Spleen (tissue), 7 donors: ENCODE data around the gene MED13L.
A peak's percentile ranks its signal among the peaks of the same experiment; 100 is the strongest.

ENCODE experiments used
- POLR2A ChIP-seq, 3 donors: fragments of 450-650 bp; IDR thresholded peaks; one replicate each; pipeline ENCODE4 v1.5.1; 2017; ENCODE audit warnings: antibody characterized with exemption in 3 of 3, mild to moderate bottlenecking in 1 of 3
- TF ChIP-seq, protein P1 (sequence below), 11 experiments: fragments of 200-600 bp in 7 of 11; fragments of 450-650 bp in 4 of 11; sonication (generic) in 4 of 11; IDR thresholded peaks in 8 of 11; conservative IDR thresholded peaks in 3 of 11; 1 replicate in 7 of 11; 2 replicates in 4 of 11; pipeline versions ENCODE4 v1.4.0 to v1.8.0; 2016 to 2021; ENCODE audit warnings: antibody characterized with exemption in 11 of 11, inconsistent platforms in 4 of 11, mild to moderate bottlenecking in 1 of 11
- donor health status: DM: no; HTN: no; CAD: no; lungs with moderate emphysema.
- donor health status: DM: no; HTN: no; CAD: no.
- donor health status: DM: no; HTN: no; CAD: no.

DNA sequence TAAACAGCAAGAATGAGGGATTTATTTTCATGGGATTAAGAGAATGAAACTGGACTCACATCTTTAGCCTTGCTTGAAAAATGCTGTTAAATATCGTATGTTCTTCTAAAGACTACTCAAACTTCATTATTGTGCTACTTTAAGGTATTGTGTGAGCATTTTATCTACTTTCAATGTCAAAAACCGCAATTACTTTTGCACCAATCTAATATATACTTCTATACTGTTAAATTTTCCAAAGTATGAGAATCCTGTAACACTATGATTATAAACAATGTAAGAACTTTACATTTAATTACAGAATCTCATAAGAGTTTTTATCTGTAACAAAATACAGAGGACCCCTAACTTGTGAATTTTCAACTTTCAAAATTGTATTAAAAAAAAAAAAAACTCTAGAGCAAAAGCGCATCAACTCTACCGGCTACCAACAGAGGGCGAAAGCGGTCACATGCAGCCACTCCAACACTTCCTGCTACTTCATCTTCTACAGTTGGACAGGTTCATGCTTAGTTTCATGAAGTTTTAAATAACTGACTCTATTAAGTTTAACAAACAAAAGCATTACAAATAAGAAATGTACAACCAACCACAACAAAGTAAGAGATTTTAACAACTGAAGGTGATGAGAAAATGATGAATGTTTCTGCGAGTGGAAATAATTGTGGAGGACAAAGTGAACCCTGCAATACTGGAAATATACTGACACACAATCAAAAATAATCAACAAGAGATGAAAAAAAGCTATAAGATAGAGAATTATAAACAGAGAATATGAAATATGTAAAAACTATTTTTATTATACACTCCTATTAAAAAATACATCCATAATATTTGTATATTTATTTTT lies 210.9 kb downstream of the MED13L start:
- no peak for TF ChIP-seq POLR2A (IDR thresholded peaks at IDR 0.05)
- TF ChIP-seq, protein P1, sequence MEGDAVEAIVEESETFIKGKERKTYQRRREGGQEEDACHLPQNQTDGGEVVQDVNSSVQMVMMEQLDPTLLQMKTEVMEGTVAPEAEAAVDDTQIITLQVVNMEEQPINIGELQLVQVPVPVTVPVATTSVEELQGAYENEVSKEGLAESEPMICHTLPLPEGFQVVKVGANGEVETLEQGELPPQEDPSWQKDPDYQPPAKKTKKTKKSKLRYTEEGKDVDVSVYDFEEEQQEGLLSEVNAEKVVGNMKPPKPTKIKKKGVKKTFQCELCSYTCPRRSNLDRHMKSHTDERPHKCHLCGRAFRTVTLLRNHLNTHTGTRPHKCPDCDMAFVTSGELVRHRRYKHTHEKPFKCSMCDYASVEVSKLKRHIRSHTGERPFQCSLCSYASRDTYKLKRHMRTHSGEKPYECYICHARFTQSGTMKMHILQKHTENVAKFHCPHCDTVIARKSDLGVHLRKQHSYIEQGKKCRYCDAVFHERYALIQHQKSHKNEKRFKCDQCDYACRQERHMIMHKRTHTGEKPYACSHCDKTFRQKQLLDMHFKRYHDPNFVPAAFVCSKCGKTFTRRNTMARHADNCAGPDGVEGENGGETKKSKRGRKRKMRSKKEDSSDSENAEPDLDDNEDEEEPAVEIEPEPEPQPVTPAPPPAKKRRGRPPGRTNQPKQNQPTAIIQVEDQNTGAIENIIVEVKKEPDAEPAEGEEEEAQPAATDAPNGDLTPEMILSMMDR (IDR thresholded peaks at IDR 0.05 in 8 of 11, conservative IDR thresholded peaks at IDR 0.05 in 3 of 11) = peak; percentile 34 to 74 (median 68)
